GM18870 (cell line): ENCODE results near the gene OXCT2.
"Not testable (repeated sequence)": the region's sequence is repeated elsewhere in the genome, so short reads cannot be mapped to it uniquely, and the experiment has no call there.

Experiments
- ATAC-seq: cut with Tn5 transposase; IDR thresholded peaks from one replicate; pipeline ENCODE4 v1.9.1; 2021; ENCODE audit warnings: moderate library complexity; ENCODE audit not compliant: unreplicated experiment

Gene OXCT2

DNA sequence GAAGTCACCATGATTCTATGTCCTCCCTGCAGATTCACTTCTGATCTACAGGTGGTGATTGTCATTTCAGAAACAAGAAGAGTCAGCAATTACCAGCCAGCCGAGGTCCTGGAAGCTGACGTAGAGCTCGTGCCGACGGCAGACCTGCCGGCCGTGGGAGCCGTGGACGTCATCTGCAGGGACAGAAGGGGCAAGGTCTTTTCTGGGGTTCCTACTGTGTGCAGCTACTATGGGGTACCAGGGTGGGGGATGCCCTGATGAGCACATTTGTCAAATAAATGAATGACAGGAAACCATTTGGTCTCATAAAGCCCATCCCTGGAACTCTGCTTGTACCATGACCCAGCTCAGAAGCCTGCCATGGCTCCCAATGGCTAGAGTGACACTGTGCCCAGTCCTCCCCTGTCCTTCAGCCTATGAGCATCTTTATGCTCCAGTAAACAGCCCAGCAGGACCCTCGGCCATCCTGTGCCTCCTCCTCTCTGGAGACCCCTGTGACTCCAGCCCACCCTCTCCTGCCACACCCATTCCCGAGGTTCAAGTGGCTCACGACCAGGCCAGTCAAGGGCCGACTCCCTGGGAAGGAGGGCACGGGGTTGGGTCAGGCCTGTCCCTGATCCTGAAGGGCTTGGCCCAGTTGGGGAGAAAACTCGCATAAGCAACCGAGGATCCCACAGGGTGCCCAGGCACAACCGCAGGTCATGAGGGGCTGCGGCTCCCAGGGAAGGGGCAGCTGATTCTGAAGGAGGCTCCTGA is 7.4 kb downstream of the OXCT2 start:
- ATAC-seq: not testable (repeated sequence)

GRCh38 chr1:39762550-39763540 is 8.3 kb downstream of the OXCT2 start:
- ATAC-seq: no peak

GRCh38 chr1:39761557-39762260 is 9.4 kb downstream of the OXCT2 start:
- no peak for ATAC-seq

DNA sequence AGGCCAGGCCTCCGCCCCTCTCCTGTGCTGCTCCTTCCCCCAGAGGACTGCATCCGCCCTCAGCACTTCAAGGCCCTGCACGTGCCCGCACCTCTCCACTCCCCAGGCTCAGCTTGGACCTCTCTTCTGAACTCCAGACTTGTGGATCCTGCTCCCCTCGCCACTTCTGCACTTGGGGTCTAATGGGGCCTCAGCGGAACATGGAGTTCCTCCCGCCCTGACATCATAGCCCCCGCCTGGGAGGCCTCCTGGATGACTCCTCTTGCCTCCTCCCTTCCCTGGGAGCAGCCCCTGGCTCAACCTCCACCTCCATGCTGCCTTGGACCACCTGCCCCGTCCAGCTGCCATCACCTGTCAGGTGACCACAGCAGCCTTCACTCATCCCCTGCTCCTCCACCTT is 10.1 kb downstream of the OXCT2 start:
- ATAC-seq: no peak

- no peak for ATAC-seq
Observed at GRCh38 chr1:39760074-39761008, 10.8 kb downstream of the OXCT2 start.

DNA sequence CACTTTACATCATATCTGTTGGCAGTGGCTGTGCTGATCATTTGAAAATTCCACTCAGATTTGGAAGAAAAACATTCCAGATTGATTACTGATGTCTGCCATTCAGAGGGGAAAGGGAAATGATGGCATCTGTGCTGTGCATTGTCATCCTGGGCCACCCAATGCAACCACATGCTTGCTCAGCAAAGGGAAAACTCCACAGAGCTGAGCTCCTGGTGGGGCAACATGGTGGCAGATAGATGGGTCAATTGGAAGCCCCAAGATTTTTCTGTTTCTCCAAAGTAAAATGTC is 11.8 kb downstream of the OXCT2 start:
- no peak for ATAC-seq

DNA sequence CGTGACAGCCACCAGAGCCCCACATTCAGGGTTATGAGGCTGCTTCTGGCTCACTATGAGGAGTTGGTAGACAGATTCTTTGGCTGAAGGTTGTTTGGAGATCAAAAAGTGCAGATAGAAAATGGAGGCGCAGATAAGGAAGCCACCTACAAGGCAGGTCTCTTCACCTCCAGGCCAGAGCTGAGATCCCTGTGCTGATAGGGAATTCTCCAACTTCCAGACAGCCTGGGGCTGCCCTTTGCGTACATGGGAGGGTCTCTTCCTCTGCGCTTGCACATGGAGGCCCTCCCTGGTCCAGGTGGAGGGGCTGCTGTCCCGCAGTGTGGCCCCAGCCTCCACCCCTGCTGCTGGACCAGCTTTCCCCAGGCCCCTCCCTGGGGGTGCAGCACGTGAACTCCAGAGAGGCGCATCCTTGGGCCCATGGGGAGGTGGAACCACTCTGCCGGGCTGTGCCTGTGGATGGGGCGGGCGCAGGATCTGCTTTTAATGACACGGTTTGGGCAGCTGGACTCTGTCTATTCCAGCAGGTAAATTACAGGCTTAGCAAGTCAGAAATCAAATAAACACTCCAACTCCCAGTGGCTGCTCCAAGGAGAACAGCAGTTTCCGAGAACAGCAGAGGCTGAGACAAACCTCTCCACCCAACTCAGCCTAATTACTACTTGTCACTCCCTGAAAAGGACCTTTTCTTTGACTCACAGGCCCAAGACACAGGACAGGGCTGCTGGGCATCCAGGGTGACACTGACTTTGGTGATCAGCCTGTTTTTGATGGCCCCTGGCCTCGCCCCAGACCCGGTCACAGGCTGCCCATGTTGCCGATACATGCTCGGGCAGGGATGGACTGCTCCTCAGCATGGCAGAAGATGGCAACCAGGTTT is 12.4 kb downstream of the OXCT2 start:
- ATAC-seq: no peak

DNA sequence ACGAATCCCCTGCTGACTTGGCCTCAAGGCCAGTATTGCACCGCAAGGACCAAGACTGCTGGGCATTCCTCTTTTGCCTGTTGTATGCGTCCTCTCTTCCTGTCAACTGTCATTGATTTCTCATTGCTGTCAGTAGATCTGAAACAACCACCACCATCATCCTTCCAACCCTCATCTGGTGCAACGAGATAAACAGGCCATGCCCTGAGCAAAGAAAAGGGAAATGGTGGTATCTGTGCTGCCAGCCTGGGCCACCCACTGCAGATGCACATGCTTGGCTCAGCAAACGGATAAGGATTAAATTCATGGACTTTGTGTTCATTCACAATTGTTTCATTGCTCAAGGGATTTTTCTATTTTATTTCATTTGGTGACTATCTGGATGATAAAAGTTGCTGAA is 13.6 kb downstream of the OXCT2 start:
- no peak for ATAC-seq

DNA sequence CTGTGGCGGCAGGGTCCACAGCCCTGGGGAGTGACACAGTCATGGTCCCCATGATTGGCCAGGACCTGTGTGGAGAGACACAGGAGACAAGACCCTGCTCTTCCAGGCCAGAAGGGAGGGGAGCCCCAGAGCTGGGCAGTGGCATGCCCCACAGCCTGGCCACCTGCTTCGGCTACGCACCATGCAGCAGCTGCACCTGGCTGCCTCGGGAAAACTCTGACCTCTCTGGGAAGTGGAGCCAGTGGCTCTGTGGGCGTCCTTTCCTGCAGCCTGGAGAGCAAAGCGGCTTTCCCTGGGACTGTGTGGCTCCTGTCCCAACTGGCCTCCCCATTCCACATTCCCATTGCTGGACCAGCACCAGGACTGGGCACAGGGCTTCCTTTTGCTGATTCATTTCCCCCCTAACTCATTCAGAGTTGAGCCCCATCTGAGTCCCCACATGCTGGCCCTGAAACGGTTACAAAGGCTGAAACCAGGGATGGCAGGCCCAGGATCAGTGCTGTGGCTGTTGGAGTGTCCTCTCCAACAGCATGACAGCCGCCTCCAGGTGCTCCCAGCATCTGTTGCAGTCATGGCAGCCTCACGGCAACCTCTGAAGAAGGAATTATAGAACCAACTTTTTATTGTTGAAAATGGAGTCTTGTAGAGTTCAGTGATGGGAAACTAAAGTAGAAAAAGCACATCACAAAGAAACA is 15.0 kb downstream of the OXCT2 start:
- ATAC-seq: no peak

DNA sequence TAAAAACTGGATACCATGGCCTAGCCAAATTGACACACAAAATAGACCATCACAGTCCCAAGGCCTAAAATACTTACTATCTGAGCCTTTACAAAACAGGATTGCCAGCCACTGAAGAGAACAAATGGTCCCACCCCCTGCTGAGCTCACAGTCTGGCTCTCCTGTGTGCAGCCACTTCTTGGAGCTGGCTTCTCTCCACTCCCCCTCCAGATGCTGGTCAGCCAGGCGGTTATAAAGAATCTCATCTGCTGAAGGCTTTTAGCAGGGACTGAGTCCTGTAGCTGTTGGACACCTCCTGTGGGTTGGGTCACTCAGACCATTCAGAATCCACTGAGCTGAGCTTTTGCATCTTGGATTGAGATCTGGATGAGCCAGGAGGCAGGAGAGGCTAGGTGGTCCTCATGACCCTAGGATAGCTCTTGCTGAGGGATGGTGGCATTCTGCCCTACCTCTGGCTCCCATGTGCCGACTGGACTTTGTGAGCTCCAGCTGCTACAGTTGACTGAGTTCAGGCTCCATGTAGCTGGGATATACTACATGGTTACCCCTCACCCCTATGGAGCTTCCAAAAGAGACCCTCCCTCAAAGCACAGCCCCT is 16.1 kb downstream of the OXCT2 start:
- no peak for ATAC-seq

GRCh38 chr1:39754026-39754570 is 17.1 kb downstream of the OXCT2 start:
- ATAC-seq: no peak

DNA sequence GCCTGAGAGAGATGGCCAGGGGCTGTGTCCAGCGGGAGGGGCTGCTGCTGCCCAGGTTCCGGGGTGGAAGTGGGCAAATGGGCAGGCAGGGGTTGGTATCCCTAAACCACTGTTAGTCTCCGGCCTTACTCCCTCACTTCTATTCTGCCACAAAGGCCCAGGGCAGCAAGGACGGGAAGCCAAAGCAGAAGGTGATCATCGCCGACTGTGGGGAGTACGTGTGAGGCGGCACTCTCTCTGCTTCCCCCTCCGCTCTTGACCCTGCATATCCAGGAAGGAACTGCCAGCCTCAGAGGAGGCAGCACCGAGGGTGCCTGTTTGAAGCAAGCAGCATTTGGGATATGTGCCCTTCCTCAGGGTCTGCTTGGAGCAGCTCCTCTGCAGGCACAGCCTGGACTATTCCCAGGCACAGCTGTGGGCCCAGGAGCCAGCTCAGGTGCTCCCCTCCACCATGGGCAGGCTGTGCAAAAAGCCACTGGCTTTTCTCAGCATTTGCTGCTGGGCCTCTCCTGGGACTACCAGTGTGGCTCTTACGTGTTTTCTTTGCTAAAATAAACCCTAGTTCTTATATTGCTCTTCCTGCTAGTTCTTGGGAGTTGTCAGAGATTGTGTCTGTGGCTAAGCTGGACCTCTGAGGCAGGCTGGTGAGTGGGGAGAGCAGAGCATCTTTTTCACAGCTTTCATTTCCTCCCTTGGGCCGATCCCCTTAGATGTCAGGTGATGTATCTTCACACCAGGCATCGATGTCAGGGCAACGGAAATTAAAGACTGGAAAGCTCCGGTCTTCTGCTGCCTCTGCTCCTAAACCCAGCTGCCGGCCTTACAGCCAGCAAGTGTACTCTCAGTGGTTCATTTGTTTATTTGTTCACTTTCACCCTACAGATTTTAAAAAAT is 17.8 kb downstream of the OXCT2 start:
- ATAC-seq: no peak

- ATAC-seq: no peak
Observed at GRCh38 chr1:39752703-39753102, 18.4 kb downstream of the OXCT2 start.

- ATAC-seq: no peak
Observed at GRCh38 chr1:39751595-39751994, 19.6 kb downstream of the OXCT2 start.

GRCh38 chr1:39745016-39745670 is 26.0 kb downstream of the OXCT2 start:
- ATAC-seq: no peak

GRCh38 chr1:39738622-39739366 is 32.4 kb downstream of the OXCT2 start, which contains the start of gene PPIE:
PPIE (plus strand) TSS chr1:39738882; CDS start chr1:39738901, 19 bp downstream.
- no peak for ATAC-seq
